OCI-LY7 (cell line): ENCODE results near the gene MFAP5.

ENCODE experiments used
- EZH2phosphoT487 ChIP-seq: fragments of 200-600 bp; sonication (generic); IDR thresholded peaks from 2 replicates; pipeline ENCODE4 v1.6.1; 2018; ENCODE audit warnings: low read depth, borderline replicate concordance, mild to moderate bottlenecking, mixed run types, antibody characterized with exemption, low read length, moderate library complexity, mixed read lengths
- TF ChIP-seq, protein P1 (sequence below): fragments of 200-600 bp; sonication (generic); conservative IDR thresholded peaks from 2 replicates; pipeline ENCODE4 v1.5.1; 2014; ENCODE audit warnings: mild to moderate bottlenecking, antibody characterized with exemption, low read length, moderate library complexity, mixed read lengths

DNA sequence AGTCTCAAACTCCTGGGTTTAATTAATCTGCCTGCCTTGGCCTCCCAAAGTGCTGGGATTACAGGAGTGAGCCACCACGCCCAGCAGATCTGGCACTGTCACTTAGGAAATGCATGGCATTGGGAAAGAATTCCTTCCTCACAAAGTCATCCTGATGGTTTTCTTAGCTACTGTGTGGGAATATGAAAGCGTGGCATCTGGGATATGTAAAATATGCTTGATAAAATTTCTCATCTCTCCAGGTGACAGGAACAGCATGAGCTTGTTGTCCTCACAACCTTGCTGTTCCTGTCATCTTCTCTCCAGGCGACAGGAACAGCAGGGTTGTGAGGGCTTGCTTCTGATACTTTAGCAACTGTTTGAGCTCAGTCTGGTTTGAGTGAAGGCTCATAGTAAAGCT, 33.9 kb downstream of the MFAP5 start:
- no peak for TF ChIP-seq EZH2phosphoT487
- TF ChIP-seq, protein P1, sequence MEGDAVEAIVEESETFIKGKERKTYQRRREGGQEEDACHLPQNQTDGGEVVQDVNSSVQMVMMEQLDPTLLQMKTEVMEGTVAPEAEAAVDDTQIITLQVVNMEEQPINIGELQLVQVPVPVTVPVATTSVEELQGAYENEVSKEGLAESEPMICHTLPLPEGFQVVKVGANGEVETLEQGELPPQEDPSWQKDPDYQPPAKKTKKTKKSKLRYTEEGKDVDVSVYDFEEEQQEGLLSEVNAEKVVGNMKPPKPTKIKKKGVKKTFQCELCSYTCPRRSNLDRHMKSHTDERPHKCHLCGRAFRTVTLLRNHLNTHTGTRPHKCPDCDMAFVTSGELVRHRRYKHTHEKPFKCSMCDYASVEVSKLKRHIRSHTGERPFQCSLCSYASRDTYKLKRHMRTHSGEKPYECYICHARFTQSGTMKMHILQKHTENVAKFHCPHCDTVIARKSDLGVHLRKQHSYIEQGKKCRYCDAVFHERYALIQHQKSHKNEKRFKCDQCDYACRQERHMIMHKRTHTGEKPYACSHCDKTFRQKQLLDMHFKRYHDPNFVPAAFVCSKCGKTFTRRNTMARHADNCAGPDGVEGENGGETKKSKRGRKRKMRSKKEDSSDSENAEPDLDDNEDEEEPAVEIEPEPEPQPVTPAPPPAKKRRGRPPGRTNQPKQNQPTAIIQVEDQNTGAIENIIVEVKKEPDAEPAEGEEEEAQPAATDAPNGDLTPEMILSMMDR = no peak
